Stimulated activated CD8-positive, alpha-beta memory T cell treated with anti-CD3 and anti-CD28 coated beads, Interleukin-15, amount 100 ng/mL, for 48 hours (primary cell): ENCODE measurements around the gene TSEN2.
"Not testable (repeated sequence)": the region's sequence is repeated elsewhere in the genome, so short reads cannot be mapped to it uniquely, and the experiment has no call there.

Experiments
- DNase-seq, 2 donors: peaks; one replicate each; pipeline ENCODE4 v3.0.0-alpha.2; 2020; ENCODE audit warnings: low read depth in 2 of 2

TSEN2 gene

GRCh38 chr3:12472000-12472610 lies 12.2 kb upstream of the TSEN2 start:
- no peak for DNase-seq

GRCh38 chr3:12472796-12473195 lies 11.5 kb upstream of the TSEN2 start:
- DNase-seq: no peak

GRCh38 chr3:12473511-12473910 lies 10.8 kb upstream of the TSEN2 start:
- no peak for DNase-seq

- DNase-seq: no peak
Observed at GRCh38 chr3:12476238-12476897, 7.9 kb upstream of the TSEN2 start.

- no peak for DNase-seq
Observed at GRCh38 chr3:12477256-12477655, 7.0 kb upstream of the TSEN2 start.

- DNase-seq: no peak
Observed at GRCh38 chr3:12478326-12478725, 6.0 kb upstream of the TSEN2 start.

GRCh38 chr3:12479198-12479597 lies 5.1 kb upstream of the TSEN2 start:
- DNase-seq: not testable (repeated sequence)

GRCh38 chr3:12479919-12480427 lies 4.3 kb upstream of the TSEN2 start:
- no peak for DNase-seq

- no peak for DNase-seq
Observed at GRCh38 chr3:12483410-12483809, 870 bp upstream of the TSEN2 start.

GRCh38 chr3:12483872-12484197 lies 445 bp upstream of the TSEN2 start:
- DNase-seq: no peak

GRCh38 chr3:12484983-12485327 lies 675 bp downstream of the TSEN2 start:
- no peak for DNase-seq

GRCh38 chr3:12486001-12486400 lies 1.7 kb downstream of the TSEN2 start:
- no peak for DNase-seq

GRCh38 chr3:12486916-12487315 lies 2.6 kb downstream of the TSEN2 start:
- no peak for DNase-seq

- no peak for DNase-seq
Observed at GRCh38 chr3:12487336-12487735, 3.1 kb downstream of the TSEN2 start.

- DNase-seq: no peak
Observed at GRCh38 chr3:12487786-12488185, 3.5 kb downstream of the TSEN2 start.

GRCh38 chr3:12489368-12489767 lies 5.1 kb downstream of the TSEN2 start:
- no peak for DNase-seq

GRCh38 chr3:12489832-12490231 lies 5.6 kb downstream of the TSEN2 start:
- DNase-seq: no peak

GRCh38 chr3:12490547-12490946 lies 6.3 kb downstream of the TSEN2 start:
- no peak for DNase-seq

- no peak for DNase-seq
Observed at GRCh38 chr3:12495749-12496452, 11.6 kb downstream of the TSEN2 start.

- DNase-seq: no peak
Observed at GRCh38 chr3:12496453-12496761, 12.1 kb downstream of the TSEN2 start.

- no peak for DNase-seq
Observed at GRCh38 chr3:12499474-12499873, 15.2 kb downstream of the TSEN2 start.

GRCh38 chr3:12501360-12502020 lies 17.2 kb downstream of the TSEN2 start:
- no peak for DNase-seq
